HepG2 (cell line): ENCODE measurements around the gene COX4I2. TPM values are rescaled to one million over a fixed set of nuclear protein-coding genes. Genes with fewer than 3 reads are reported as not detected.

Experiments used
- GATAD2A ChIP-seq: IDR thresholded peaks from 2 replicates; pipeline ENCODE4 v1.6.1; 2016
- HMGXB4 ChIP-seq, 2 experiments: sonication (generic) in 1 of 2; formaldehyde crosslinking in 1 of 2; IDR thresholded peaks; 2 replicates each; pipeline versions ENCODE4 v1.4.0 to v1.6.1; 2018 to 2020; ENCODE audit warnings: missing genetic modification reagents in 2 of 2, borderline replicate concordance in 1 of 2, low read depth in 1 of 2, mild to moderate bottlenecking in 1 of 2, missing biosample characterization in 1 of 2
- HOXA9 ChIP-seq: sonication (generic); formaldehyde crosslinking; IDR thresholded peaks from 2 replicates; pipeline ENCODE4 v1.8.1; 2022; ENCODE audit warnings: missing genetic modification reagents, mild to moderate bottlenecking, moderate library complexity, borderline replicate concordance
- KAT8 ChIP-seq: IDR thresholded peaks from 2 replicates; pipeline ENCODE4 v1.6.1; 2016; ENCODE audit warnings: missing genetic modification reagents, missing compliant biosample characterization
- MNT ChIP-seq: fragments of 450-650 bp; IDR thresholded peaks from 2 replicates; pipeline ENCODE4 v1.6.1; 2016
- PAXIP1 ChIP-seq: sonication (generic); formaldehyde crosslinking; conservative IDR thresholded peaks from 2 replicates; pipeline ENCODE4 v1.4.0; 2020; ENCODE audit warnings: mild to moderate bottlenecking, missing genetic modification reagents, moderate library complexity
- PRDM4 ChIP-seq: sonication (generic); formaldehyde crosslinking; IDR thresholded peaks from 2 replicates; pipeline ENCODE4 v1.9.0; 2021; ENCODE audit warnings: missing genetic modification reagents, borderline replicate concordance
- TBX2 ChIP-seq: sonication (generic); formaldehyde crosslinking; IDR thresholded peaks from 2 replicates; pipeline ENCODE4 v1.5.0; 2020; ENCODE audit warnings: missing genetic modification reagents, mild to moderate bottlenecking, borderline replicate concordance
- THAP11 ChIP-seq: IDR thresholded peaks from 2 replicates; pipeline ENCODE4 v1.6.1; 2016; ENCODE audit warnings: missing biosample characterization, missing genetic modification reagents
- THAP8 ChIP-seq: sonication (generic); formaldehyde crosslinking; IDR thresholded peaks from 2 replicates; pipeline ENCODE4 v1.5.1; 2020; ENCODE audit warnings: missing genetic modification reagents, mild to moderate bottlenecking, borderline replicate concordance
- WIZ ChIP-seq: sonication (generic); formaldehyde crosslinking; IDR thresholded peaks from 2 replicates; pipeline ENCODE4 v1.5.1; 2020; ENCODE audit warnings: mild to moderate bottlenecking, missing genetic modification reagents
- ZBTB26 ChIP-seq: IDR thresholded peaks from 2 replicates; pipeline ENCODE4 v1.6.1; 2016; ENCODE audit warnings: missing compliant biosample characterization, missing genetic modification reagents, borderline replicate concordance
- ZNF335 ChIP-seq: sonication (generic); formaldehyde crosslinking; IDR thresholded peaks from 2 replicates; pipeline ENCODE4 v1.4.0; 2020; ENCODE audit warnings: missing genetic modification reagents
- ZNF549 ChIP-seq: sonication (generic); formaldehyde crosslinking; IDR thresholded peaks from 2 replicates; pipeline ENCODE4 v1.5.0; 2020; ENCODE audit warnings: missing genetic modification reagents
- ZNF607 ChIP-seq: sonication (generic); formaldehyde crosslinking; IDR thresholded peaks from 2 replicates; pipeline ENCODE4 v1.5.1; 2020; ENCODE audit warnings: missing genetic modification reagents, mild to moderate bottlenecking, borderline replicate concordance
- ZNF773 ChIP-seq: sonication (generic); formaldehyde crosslinking; IDR thresholded peaks from 2 replicates; pipeline ENCODE4 v1.4.0; 2020; ENCODE audit warnings: missing genetic modification reagents, borderline replicate concordance
- polyA plus RNA-seq, 8 experiments: library from polyadenylated mRNA; depleted of rRNA in 3 of 8; stranded (reverse) in 7 of 8; unstranded in 1 of 8; fragments of >200 nt; fragmentation: Illumina TruSeq in 4 of 8; extraction: Trizol in 4 of 8; gene quantifications; 2 replicates each; pipeline versions ENCODE4 v1.2.1 to v1.2.3, GENCODE V29; 2011 to 2016; ENCODE audit warnings: low read depth in 4 of 8, missing spikeins in 1 of 8, mixed read lengths in 1 of 8; ENCODE audit not compliant: insufficient read depth in 1 of 8
- total RNA-seq, 5 experiments: library from RNA; depleted of rRNA; stranded (reverse); fragments of >200 nt; fragmentation: Illumina TruSeq; extraction: Trizol; gene quantifications; 2 replicates each; pipeline ENCODE4 v1.2.3, GENCODE V29; 2016; ENCODE audit warnings: low read depth in 1 of 5

Gene COX4I2
- total and polyA plus RNA-seq, 2 of the 13 experiments (the other 11 are each of a cell fraction or from before 2014, with no cell fraction given), result 1.1 TPM; not detected in 1

GRCh38 chr20:31606804-31607639, 30.7 kb upstream of the COX4I2 start (continued):
- TF ChIP-seq KAT8 (peak; percentile 47; the same call in 1 of the 2 replicates), ZNF549 (no peak), ZNF773 (CRISPR knock-in tag) (no peak), MNT (peak; percentile 73), ZBTB26 (no peak; the same call in 1 of the 2 replicates), ZNF335 (CRISPR knock-in tag) (0 out of 2 replicates have a peak, but pooled peaks have one; percentile 77), THAP11 (peak; percentile 70), PRDM4 (CRISPR knock-in tag) (peak; percentile 39; the same call in 1 of the 2 replicates), ZNF607 (CRISPR knock-in tag) (peak; percentile 76; the same call in 1 of the 2 replicates), TBX2 (CRISPR knock-in tag) (peak; percentile 90), HMGXB4 (CRISPR knock-in tag; IDR thresholded peaks at IDR 0.05; ENCODE audit: borderline replicate concordance in 1 of 2, low read depth in 1 of 2) (peak; percentile 78 to 82), THAP8 (CRISPR knock-in tag) (no peak), GATAD2A (CRISPR knock-in tag) (peak; percentile 25), HOXA9 (CRISPR knock-in tag) (peak; percentile 62; the same call in 1 of the 2 replicates), WIZ (CRISPR knock-in tag) (peak; percentile 89; the same call in 1 of the 2 replicates), PAXIP1 (CRISPR knock-in tag) (peak; percentile 57; the same call in 1 of the 2 replicates)
